ENCODE measurements around the gene RPS6KC1. TPM values are rescaled to one million over a fixed set of nuclear protein-coding genes. Genes with fewer than 3 reads are reported as not detected.
A peak's percentile ranks its signal among the peaks of the same experiment; 100 is the strongest.

The RPS6KC1 gene
- total RNA-seq = 10 to 100 TPM; 13.5 to 29.7 (median 22.2) TPM

DNA sequence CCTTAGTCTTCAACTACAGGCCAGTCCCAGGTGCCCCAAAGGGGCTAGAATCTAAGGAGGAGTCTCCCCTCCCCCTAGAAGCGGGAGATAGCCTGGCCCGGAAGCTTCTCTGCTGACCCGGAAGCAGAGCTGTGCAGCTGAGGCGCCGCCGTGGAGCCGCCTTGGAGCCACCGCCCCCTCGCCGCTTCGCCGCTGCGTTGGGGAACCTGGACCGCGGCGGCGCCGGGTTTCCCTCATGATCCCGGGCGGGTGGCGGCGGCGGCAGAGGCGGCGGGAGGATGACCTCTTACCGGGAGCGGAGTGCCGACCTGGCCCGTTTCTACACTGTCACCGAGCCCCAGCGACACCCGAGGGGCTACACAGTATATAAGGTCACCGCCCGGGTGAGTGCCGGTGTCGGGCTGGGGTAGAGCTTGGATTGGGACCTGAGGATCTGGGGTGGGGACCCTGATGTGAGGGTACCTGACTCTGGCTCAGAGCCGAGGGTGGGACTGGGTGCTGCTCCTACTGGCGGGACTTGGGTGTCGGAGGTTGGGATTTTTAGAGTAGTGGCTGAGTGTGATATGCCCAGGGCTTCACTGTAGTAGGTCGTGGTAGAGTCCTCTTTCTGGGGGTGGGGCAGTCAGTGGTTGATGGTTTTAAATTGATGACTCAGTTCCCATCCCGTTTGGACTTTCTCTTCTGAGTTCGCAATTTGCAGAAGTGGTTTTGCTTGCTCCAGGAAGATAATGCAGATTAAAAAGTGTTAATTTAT, at the start of gene RPS6KC1:
Gene RPS6KC1, plus strand, starts transcription at position 115 of the 754 bp plus-strand sequence. Its CDS starts 164 bp downstream, at position 279.
- H3K9me3 ChIP-seq = no peaks in the 10 kb centered on the region
- peak; percentile 81 to 93 (median 88) for DNase-seq
- H3K36me3 ChIP-seq = no peaks in the 10 kb centered on the region
- peak within 1 kb of the TSS; percentile 63 to 78 (median 71) for H3K27ac ChIP-seq
- H3K4me3 ChIP-seq = peak within 1 kb of the TSS; percentile 55 to 93 (median 84)
- peak; percentile 30 to 48 for TF ChIP-seq POLR2A (IDR thresholded peaks at IDR 0.05)
- TF ChIP-seq CTCF (IDR thresholded peaks at IDR 0.05) = peak in 2 of 6 experiments; percentile 20 to 23
- no peaks in the 10 kb centered on the region for H3K27me3 ChIP-seq
- peaks cover 0 to 18% (median 3%) of the 10 kb centered on the region in 4 donors for H3K4me1 ChIP-seq

- DNase-seq = no peak
- peaks cover 0 to 53% (median 0%) of the 10 kb centered on the region in 3 donors for H3K36me3 ChIP-seq
- H3K27me3 ChIP-seq = no peaks in the 10 kb centered on the region
- H3K27ac ChIP-seq = no peak overlapping the region
- H3K4me1 ChIP-seq = no peaks in the 10 kb centered on the region
- TF ChIP-seq CTCF (IDR thresholded peaks at IDR 0.05) (no peak), POLR2A (IDR thresholded peaks at IDR 0.05) (no peak)
- no peak overlapping the region for H3K4me3 ChIP-seq
- no peaks in the 10 kb centered on the region for H3K9me3 ChIP-seq
Observed at GRCh38 chr1:213003256-213003655, 47.8 kb upstream of the RPS6KC1 start.

- TF ChIP-seq POLR2A (IDR thresholded peaks at IDR 0.05) (no peak), CTCF (IDR thresholded peaks at IDR 0.05) (no peak)
- Histone ChIP-seq H3K4me1 (no peaks in the 10 kb centered on the region), H3K4me3 (no peak overlapping the region), H3K27me3 (no peaks in the 10 kb centered on the region), H3K9me3 (no peaks in the 10 kb centered on the region), H3K36me3 (peaks cover 0 to 52% (median 0%) of the 10 kb centered on the region in 3 donors), H3K27ac (no peak overlapping the region)
- no peak for DNase-seq
Observed at GRCh38 chr1:213008564-213008963, 42.5 kb upstream of the RPS6KC1 start.

DNA sequence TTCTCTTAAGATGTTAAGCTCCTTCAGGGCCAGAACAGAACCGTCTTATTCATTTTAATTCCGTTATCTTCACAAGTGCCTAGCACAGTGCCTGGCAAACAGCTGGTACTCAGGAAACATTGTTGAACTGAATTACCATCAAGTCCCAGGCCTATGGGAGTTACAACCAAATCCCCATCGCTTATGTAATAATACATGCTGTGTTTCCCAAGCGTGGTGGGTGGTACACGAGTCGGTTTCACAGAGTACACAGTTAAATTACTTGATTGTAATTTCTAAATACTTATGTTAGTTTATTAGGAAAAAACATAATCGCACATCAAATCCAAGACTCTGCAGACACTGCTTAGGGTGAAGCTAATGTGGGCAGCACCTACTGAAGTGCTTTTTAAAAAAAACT, 36.4 kb upstream of the RPS6KC1 start:
- Histone ChIP-seq H3K27ac (peak overlapping the region; percentile 86 to 93 (median 88)), H3K36me3 (peaks cover 0 to 5% (median 0%) of the 10 kb centered on the region in 3 donors), H3K27me3 (no peaks in the 10 kb centered on the region), H3K9me3 (no peaks in the 10 kb centered on the region), H3K4me3 (peak overlapping the region; percentile 56 to 80 (median 77)), H3K4me1 (peaks cover 0 to 10% (median 2%) of the 10 kb centered on the region in 4 donors)
- DNase-seq = no peak
- no peak for TF ChIP-seq CTCF (IDR thresholded peaks at IDR 0.05)
- TF ChIP-seq POLR2A (IDR thresholded peaks at IDR 0.05) = no peak

GRCh38 chr1:213015099-213016050, 35.7 kb upstream of the RPS6KC1 start, which contains the start of gene ANGEL2:
Gene ANGEL2, minus strand, starts transcription at chr1:213015867. Its CDS starts 196 bp downstream, at chr1:213015671.
- peaks cover 0 to 10% (median 2%) of the 10 kb centered on the region in 4 donors for H3K4me1 ChIP-seq
- peak; percentile 95 to 99 (median 97) for DNase-seq
- no peaks in the 10 kb centered on the region for H3K27me3 ChIP-seq
- peak within 1 kb of the TSS; percentile 86 to 93 (median 88) for H3K27ac ChIP-seq
- peaks cover 0 to 5% (median 0%) of the 10 kb centered on the region in 3 donors for H3K36me3 ChIP-seq
- TF ChIP-seq CTCF (IDR thresholded peaks at IDR 0.05) = no peak
- peak; percentile 13 to 59 for TF ChIP-seq POLR2A (IDR thresholded peaks at IDR 0.05)
- no peaks in the 10 kb centered on the region for H3K9me3 ChIP-seq
- H3K4me3 ChIP-seq = peak within 1 kb of the TSS; percentile 56 to 80 (median 77)

Measured in Peyer's patch (tissue), 4 donors.